ENCODE data around the gene TMEM175.

The TMEM175 gene

DNA sequence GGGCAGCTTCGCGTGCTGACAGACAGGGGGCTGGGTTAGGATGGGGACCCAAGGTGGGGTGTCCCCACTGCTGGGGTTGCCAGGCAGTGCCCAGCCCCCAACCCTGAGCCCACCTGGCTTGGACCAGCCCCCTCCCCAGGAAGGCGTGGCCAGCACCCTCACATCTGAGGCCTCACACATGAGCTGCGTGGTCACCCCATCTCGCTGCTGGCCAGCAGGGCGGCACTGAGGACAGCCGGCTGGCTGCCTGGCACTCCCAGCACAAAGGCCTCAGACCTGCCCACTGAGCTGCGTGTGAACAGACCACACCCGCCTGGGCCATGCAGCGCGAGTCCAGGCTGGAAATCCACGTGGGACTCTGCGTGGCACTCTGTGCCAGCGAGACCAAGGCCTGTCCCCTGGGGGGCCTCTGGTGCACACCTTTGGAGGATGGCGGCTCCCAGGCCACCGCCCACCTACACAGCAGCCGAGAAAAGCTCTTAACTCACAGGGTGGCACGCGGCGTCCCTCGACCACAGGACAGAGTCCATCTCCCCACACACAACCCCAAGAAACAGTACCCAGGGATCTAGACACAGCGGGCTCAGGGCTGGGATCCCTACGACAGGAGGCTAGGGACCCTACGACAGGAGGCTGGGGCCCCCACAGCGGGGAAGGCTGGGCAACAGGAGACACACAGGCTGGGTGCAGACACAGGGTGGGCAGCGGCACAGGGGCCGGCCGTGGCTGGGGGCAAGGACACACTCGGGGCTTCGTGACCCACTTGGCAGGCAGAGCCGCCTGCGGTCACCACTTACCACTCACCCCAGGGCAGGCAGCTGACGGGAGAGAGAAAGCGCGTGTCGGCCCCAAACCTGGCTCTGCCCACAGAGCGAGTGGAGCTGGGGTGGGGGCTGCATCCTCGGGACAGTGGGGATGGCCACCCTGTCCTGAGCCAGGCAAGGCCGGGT lies 31.3 kb downstream of the TMEM175 start:
- DNase-seq (ENCODE audit: low read depth), result no peak
- TF ChIP-seq, protein P1, sequence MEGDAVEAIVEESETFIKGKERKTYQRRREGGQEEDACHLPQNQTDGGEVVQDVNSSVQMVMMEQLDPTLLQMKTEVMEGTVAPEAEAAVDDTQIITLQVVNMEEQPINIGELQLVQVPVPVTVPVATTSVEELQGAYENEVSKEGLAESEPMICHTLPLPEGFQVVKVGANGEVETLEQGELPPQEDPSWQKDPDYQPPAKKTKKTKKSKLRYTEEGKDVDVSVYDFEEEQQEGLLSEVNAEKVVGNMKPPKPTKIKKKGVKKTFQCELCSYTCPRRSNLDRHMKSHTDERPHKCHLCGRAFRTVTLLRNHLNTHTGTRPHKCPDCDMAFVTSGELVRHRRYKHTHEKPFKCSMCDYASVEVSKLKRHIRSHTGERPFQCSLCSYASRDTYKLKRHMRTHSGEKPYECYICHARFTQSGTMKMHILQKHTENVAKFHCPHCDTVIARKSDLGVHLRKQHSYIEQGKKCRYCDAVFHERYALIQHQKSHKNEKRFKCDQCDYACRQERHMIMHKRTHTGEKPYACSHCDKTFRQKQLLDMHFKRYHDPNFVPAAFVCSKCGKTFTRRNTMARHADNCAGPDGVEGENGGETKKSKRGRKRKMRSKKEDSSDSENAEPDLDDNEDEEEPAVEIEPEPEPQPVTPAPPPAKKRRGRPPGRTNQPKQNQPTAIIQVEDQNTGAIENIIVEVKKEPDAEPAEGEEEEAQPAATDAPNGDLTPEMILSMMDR (IDR thresholded peaks at IDR 0.05; ENCODE audit: low read depth, low read length, missing control alignments), result no peak
- no peak overlapping the region for H3K4me3 ChIP-seq (ENCODE audit: low read depth, low read length)

DNA sequence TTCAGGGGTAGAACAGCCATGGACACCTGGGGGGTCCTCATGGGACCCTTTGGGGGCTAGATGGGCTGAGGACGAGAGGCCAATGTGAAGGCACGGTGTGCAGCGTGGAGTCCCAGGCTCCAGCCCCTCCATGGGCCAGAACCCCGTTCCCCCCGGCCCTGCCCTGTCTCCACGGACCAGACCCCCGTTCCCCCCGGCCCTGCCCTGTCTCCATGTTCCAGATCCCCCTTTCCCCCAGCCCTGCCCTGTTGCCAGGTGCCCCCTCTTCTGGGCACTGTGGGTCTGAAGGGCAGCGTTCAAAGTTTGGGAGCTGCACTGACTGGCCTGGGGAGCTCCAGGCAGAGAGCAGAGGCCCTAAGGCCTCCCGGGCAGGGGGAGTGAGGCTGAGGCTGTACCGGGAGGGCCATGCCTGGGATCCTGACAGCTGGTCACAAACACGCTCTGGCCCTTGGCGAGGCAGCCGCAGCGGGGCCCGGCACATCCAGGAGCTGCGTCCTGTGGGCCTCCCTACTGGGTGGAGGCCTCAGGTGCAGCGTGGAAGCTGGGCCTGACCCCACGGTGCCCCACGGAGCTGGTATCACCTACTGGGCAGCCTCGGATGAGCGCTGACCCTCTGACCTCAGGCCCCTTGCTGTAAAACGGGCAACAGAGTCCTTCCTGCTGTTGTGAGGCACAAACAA lies 32.2 kb downstream of the TMEM175 start:
- TF ChIP-seq, protein P1 (IDR thresholded peaks at IDR 0.05; ENCODE audit: low read depth, low read length, missing control alignments), result no peak
- H3K4me3 ChIP-seq (ENCODE audit: low read depth, low read length), result no peak overlapping the region
- no peak for DNase-seq (ENCODE audit: low read depth)

DNA sequence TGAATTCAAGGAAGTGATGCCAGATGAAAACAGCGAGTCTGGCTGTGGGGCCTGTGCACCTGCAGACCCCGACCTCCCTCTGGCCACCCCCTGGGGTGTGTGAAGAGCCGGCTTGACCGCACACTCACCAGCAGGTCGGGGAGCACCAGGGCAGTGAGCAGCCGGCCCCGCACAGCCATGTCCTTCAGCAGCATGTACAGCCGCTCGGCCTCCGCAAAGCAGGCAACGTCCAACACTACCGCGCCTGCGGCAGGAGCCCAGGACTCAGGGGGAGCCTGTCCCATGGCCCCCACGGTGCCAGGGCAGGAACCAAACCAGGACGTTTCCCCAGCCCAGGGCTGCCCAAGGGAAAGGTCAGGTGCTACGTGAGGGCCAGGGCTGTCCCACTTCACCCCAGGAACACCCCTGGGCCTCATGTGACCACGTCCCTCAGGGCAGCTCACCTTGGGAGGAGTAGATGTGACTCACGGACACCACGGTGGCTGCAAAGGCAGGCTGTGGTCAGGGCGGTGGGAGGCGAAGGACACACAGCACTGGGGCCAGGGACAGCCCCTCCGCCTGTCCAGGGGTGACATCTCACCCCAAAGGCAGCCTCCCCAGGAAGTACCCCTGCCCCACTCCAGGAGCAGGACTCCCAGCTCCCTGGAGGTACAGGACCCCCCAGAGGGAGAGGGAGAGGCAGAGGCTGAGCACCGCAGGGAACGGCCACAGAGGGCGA lies 32.9 kb downstream of the TMEM175 start:
- DNase-seq (ENCODE audit: low read depth), result no peak
- TF ChIP-seq, protein P1 (IDR thresholded peaks at IDR 0.05; ENCODE audit: low read depth, low read length, missing control alignments), result no peak
- H3K4me3 ChIP-seq (ENCODE audit: low read depth, low read length), result no peak overlapping the region

DNA sequence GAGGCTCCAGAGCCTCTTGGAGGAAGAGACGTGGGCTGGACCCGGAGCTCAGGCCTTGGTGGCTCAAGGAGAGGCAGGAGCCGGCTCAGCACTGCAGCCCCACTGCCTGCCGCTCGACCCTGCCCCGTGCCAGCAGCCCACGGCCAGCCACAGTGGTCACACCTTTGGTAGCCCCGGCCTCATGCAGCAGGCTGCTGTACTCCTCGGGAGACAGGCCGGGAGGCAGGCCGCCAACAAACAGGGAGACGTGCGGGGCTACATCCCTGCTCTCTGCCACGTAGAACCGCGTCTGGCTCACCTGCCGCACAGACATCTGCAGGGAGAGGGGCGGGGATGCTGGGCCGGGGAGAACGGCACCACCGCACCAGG lies 33.5 kb downstream of the TMEM175 start:
- TF ChIP-seq, protein P1 (IDR thresholded peaks at IDR 0.05; ENCODE audit: low read depth, low read length, missing control alignments), result no peak
- no peak for DNase-seq (ENCODE audit: low read depth)

DNA sequence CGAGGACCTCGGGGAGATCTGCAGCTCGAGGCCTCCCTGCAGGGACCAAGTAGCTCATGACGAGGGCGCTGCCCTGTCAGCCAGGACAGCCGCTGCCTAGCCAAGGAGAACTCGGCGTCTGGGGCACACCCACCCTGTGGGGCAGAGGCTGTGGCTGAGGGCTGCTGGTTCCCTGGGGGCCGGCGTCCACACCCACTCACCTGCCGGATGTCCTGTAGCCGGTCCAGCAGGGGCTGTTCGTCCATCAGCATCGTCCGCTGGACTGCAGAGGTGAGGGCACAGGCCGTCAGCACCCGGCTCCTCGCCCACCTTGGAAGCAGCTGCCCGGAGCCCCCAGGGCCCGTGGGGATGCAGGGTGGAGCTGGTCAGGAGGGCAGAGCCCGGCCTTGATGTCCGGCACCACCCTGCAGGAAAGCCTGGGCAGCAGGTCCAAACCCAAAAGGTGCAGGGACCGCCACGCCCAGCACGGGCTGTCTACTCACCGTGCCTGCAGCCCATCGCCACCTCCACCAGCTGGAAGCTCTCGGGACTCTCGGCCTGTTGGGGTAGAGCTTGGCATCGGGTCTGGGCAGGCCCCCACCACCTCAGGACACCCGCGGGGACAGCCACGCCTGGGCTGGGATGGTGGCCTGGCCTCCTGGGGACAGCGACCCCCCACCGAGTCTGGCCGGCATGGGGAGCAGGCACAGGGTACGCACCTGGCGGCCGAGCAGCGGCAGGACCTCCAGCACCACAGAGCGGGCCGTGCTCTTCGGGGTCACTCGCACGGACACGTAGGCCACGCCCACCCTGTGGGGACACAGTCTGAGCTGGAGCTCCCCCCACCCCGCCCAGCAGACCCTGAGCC lies 34.2 kb downstream of the TMEM175 start:
- TF ChIP-seq, protein P1 (IDR thresholded peaks at IDR 0.05; ENCODE audit: low read depth, low read length, missing control alignments), result no peak
- no peak overlapping the region for H3K4me3 ChIP-seq (ENCODE audit: low read depth, low read length)
- no peak for DNase-seq (ENCODE audit: low read depth)

More for the DNA sequence above, 33.5 kb downstream of the TMEM175 start:
- H3K4me3 ChIP-seq (ENCODE audit: low read depth, low read length), result no peak overlapping the region
